Thoracic aorta (tissue), 2 donors: ENCODE results near the gene CLTRN. TPM values are rescaled to one million over a fixed set of nuclear protein-coding genes. Genes with fewer than 3 reads are reported as not detected.

Source experiments
- ATAC-seq: fragments of 150-250 bp; one replicate; pipeline ENCODE4 v1.8.0; 2017; ENCODE audit warnings: low read depth; ENCODE audit not compliant: insufficient number of reproducible peaks, low FRiP score
- DNase-seq: peaks from one replicate; pipeline ENCODE4 v3.0.0-alpha.2; 2020; ENCODE audit warnings: low spot score
- H3K27ac ChIP-seq, 2 donors: fragments of 200-600 bp; sonication (generic); 1 replicate in 1 of 2; 2 replicates in 1 of 2; pipeline ENCODE4 v1.5.1; 2016; ENCODE audit warnings: mild to moderate bottlenecking in 2 of 2, moderate library complexity in 2 of 2
- H3K27me3 ChIP-seq: fragments of 200-600 bp; sonication (generic); replicated peaks from 2 replicates; pipeline ENCODE4 v1.6.0; 2016; ENCODE audit warnings: mild to moderate bottlenecking; ENCODE audit not compliant: insufficient read depth
- H3K36me3 ChIP-seq: fragments of 200-600 bp; sonication (generic); one replicate; pipeline ENCODE4 v1.5.1; 2016
- H3K4me1 ChIP-seq, 2 donors: fragments of 200-600 bp; sonication (generic); 1 replicate in 1 of 2; 2 replicates in 1 of 2; pipeline versions ENCODE4 v1.5.1 to v1.6.0; 2016; ENCODE audit warnings: low read depth in 2 of 2, mild to moderate bottlenecking in 1 of 2; ENCODE audit not compliant: control insufficient read depth in 1 of 2
- H3K4me3 ChIP-seq: fragments of 200-600 bp; sonication (generic); 2 replicates; pipeline ENCODE4 v1.5.1; 2016; ENCODE audit warnings: mild to moderate bottlenecking
- H3K9me3 ChIP-seq: fragments of 200-600 bp; sonication (generic); 2 replicates; pipeline ENCODE4 v1.5.1; 2016
- CTCF ChIP-seq: fragments of 200-600 bp; sonication (generic); IDR thresholded peaks from one replicate; pipeline ENCODE4 v1.5.1; 2019; ENCODE audit warnings: antibody characterized with exemption
- total RNA-seq, 2 donors: library from RNA; depleted of rRNA; stranded (reverse); fragments of >200 nt; gene quantifications; one replicate each; pipeline versions ENCODE4 v1.1.0 to v1.2.3, GENCODE V29; 2016

CLTRN gene
- total RNA-seq, 2 donors from 2014 or later, result 0.78 TPM; not detected in 1

GRCh38 chrX:15646543-15646942 lies 18.1 kb downstream of the CLTRN start:
- H3K36me3 ChIP-seq, result no peaks in the 10 kb centered on the region
- no peak for TF ChIP-seq CTCF
- no peak for DNase-seq
- no peaks in the 10 kb centered on the region for H3K9me3 ChIP-seq
- no peaks in the 10 kb centered on the region for H3K4me1 ChIP-seq
- no peaks in the 10 kb centered on the region for H3K27me3 ChIP-seq
- no peak for ATAC-seq
- no peak overlapping the region for H3K4me3 ChIP-seq
- no peak overlapping the region for H3K27ac ChIP-seq

GRCh38 chrX:15646031-15646430 lies 18.6 kb downstream of the CLTRN start:
- Histone ChIP-seq H3K4me3 (no peak overlapping the region), H3K27me3 (no peaks in the 10 kb centered on the region), H3K36me3 (no peaks in the 10 kb centered on the region), H3K27ac (no peak overlapping the region), H3K9me3 (no peaks in the 10 kb centered on the region), H3K4me1 (no peaks in the 10 kb centered on the region)
- no peak for DNase-seq
- ATAC-seq, result no peak
- no peak for TF ChIP-seq CTCF

- Histone ChIP-seq H3K27ac (no peak overlapping the region), H3K4me1 (no peaks in the 10 kb centered on the region), H3K36me3 (no peaks in the 10 kb centered on the region), H3K4me3 (no peak overlapping the region), H3K9me3 (no peaks in the 10 kb centered on the region), H3K27me3 (no peaks in the 10 kb centered on the region)
- no peak for TF ChIP-seq CTCF
- ATAC-seq (no peak), DNase-seq (no peak)
Observed at GRCh38 chrX:15645266-15645665, 19.3 kb downstream of the CLTRN start.

GRCh38 chrX:15644560-15644872 lies 20.1 kb downstream of the CLTRN start:
- DNase-seq (no peak), ATAC-seq (no peak)
- Histone ChIP-seq H3K4me3 (no peak overlapping the region), H3K9me3 (no peaks in the 10 kb centered on the region), H3K27ac (no peak overlapping the region), H3K36me3 (no peaks in the 10 kb centered on the region), H3K27me3 (no peaks in the 10 kb centered on the region), H3K4me1 (no peaks in the 10 kb centered on the region)
- no peak for TF ChIP-seq CTCF

- H3K36me3 ChIP-seq, result no peaks in the 10 kb centered on the region
- H3K27me3 ChIP-seq, result no peaks in the 10 kb centered on the region
- H3K4me3 ChIP-seq, result no peak overlapping the region
- H3K9me3 ChIP-seq, result no peaks in the 10 kb centered on the region
- no peak for ATAC-seq
- no peak for DNase-seq
- H3K4me1 ChIP-seq, result no peaks in the 10 kb centered on the region
- TF ChIP-seq CTCF, result no peak
- H3K27ac ChIP-seq, result no peak overlapping the region
Observed at GRCh38 chrX:15643786-15644559, 20.6 kb downstream of the CLTRN start.
